HG02759 (cell line): ENCODE data around the gene GATAD2B.
"Not testable (repeated sequence)": the region's sequence is repeated elsewhere in the genome, so short reads cannot be mapped to it uniquely, and the experiment has no call there.

Source experiments
- ATAC-seq: cut with Tn5 transposase; IDR thresholded peaks from one replicate; pipeline ENCODE4 v1.9.1; 2021; ENCODE audit warnings: mild to moderate bottlenecking, moderate library complexity; ENCODE audit not compliant: unreplicated experiment

Gene GATAD2B

DNA sequence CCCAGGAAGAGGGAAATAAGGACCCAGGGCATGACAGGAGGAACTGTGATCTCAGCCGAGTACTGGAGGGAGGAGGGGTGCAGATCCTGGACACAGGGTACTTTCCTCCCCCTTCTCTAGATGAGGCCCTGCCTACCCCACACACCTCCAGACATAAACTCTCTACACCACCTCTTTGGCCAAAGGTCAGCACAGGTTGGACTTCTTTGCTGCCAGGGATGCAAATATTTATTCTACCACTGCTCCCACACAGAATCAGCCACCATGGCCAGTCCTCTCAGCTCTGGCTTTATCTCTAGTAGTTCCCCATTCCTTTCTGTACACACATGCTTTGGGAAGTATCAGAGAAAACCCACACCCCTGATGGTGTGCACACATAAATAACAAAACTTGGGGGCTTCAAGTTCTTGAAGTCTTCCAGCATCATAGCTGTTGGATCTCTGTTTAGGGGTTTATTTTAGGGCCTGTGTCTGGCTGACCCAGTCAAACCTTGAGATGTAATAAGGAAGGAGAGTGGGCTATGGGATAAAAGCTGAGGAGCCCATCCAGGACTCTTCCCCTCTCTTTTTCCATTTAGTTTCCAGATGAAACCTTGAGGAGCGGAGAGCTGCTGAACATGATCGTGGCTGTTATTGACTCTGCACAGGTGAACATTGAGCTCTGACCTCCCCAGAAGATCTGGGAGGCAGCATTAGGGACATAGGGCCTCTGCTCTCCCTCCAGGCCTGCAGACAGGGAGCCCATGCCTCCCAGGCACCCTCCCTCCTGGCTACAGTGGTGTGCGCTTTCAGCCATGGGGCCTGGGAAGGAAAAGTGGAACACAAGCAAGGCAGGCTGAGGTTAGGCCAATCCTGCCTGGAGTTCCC lies 154.2 kb downstream of the GATAD2B start:
- ATAC-seq = no peak

DNA sequence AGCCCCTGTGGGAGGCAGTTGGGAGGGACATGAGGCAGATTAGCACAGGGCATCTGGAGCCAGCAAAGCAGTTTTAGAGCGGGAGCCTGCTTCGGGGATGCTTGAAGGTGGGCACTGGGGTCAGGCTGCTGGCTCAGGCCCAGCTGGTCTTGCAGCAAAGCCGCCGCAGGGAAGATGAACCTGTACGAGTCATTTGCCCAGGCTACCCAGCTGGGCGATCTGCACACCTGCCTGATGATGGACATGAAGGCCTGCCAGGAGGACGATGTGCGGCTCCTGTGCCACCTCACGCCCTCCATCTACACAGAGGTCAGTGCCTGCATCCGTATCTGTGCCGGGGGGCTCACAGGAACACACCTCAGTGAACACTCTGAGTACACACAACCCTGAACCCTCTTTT lies 155.3 kb downstream of the GATAD2B start:
- no peak for ATAC-seq

DNA sequence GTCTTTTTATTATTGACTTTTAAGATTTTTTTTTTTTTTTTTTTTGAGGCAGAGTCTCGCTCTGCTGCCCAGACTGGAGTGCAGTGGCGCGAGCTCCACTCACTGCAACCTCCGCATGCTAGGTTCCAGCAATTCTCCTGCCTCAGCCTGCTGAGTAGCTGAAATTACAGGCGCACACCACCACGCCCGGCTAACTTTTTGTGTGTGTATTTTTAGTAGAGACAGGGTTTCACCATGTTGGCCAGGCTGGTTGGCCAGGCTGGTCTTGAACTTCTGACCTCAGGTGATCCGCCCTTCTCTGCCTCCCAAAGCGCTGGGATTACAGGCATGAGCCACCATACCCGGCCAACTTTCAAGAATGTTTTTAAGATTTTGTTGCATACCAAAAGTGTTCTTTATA lies 156.1 kb downstream of the GATAD2B start:
- ATAC-seq = not testable (repeated sequence)

DNA sequence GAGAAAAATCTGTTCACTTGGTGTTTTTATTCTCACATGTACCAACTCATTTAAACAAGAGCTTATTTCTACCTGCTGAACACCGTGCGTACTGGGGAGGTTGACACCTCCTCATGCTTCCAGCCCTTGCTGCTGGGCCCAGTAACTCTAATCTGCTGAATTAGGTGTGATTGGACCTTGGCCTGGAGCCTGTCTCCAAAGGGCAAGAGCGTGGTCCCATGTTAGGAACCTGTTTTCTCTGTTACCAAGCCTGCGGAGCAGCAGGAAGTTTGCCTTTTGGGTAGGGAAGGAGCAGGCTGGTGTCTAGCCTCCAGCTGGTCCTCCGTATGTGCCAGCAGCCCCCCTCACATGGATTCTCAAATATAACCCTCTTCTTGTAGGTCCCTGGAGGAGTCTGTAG lies 158.5 kb downstream of the GATAD2B start:
- no peak for ATAC-seq

DNA sequence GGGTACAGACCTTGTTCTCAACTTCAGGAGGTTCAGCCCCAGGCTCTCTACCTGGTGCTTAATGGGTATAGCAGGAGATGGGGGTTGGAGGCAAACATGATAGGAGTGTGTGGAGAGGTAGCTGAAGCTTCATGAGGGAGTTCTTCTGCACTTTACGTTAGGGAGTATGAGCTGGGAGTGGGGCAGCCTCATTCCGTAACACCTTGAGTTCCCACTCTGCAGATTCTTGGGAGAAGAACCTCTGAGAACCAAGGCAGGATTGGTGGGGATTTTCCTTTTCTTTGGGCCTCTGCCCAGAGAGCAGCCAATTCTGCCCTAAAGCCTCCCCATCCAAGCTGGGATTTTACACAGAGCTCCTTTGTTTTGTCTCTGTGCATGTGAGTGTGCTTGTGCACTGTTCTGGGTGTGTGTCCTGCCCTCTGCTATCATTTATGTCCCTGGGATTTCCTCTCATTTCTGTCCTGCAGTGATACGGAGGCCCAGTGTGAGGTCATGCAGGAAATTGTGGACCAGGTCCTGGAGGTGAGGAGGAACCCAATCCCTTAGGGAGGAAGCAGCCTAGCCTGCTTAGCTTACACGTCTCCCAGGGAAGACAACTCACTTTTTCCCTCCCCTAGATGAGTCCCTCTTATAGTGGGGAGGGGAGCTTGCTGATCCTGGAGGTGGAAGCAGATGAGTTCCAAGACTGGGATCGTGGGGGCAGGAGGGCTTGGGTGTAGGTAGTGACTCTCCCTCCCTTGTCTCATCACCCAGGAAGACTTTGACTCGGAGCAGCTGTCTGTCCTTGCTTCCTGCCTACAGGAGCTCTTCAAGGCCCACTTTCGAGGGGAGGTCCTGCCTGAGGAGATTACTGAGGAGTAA lies 159.2 kb downstream of the GATAD2B start:
- ATAC-seq = no peak

DNA sequence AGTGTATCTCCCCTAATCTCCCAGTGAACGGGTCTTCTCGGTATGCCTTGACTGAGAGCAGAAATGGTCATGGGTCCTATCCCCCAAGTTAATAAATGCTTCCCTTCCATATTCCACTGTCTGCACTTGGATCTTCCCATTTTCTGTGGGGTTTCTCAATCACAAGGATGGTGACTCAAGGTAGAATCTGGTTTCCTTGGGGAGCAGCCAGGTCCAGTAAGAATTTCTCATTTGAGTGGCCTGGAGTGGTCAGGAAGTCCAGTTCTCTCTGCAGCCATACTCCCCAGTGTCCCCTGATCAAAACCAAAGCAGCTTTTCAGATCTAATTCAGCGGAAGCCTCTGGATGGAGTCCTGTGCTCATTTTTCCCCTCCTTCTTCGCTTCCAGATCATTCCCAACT lies 162.3 kb downstream of the GATAD2B start:
- ATAC-seq = no peak
